ENCODE measurements around the gene HTR7. TPM values are rescaled to one million over a fixed set of nuclear protein-coding genes. Genes with fewer than 3 reads are reported as not detected.
"Not testable (repeated sequence)": the region's sequence is repeated elsewhere in the genome, so short reads cannot be mapped to it uniquely, and the experiment has no call there.

The HTR7 gene
- total RNA-seq, 2 experiments from 2014 or later, result not detected

GRCh38 chr10:90813594-90814365, 44.1 kb downstream of the HTR7 start:
- CTCF ChIA-PET, result no interaction called here
- H3K27ac Mint-ChIP-seq, result no peak overlapping the region
- DNase-seq, result no peak
- no peaks in the 10 kb centered on the region for H3K36me3 Mint-ChIP-seq
- ATAC-seq, result no peak
- no peaks in the 10 kb centered on the region for H3K4me1 Mint-ChIP-seq
- no peak overlapping the region for H3K4me3 Mint-ChIP-seq
- no peaks in the 10 kb centered on the region for H3K9me3 Mint-ChIP-seq (ENCODE audit: low read depth)
- peaks cover 7% of the 10 kb centered on the region for H3K27me3 Mint-ChIP-seq

GRCh38 chr10:90807106-90807505, 50.7 kb downstream of the HTR7 start:
- ATAC-seq; H3K4me3 Mint-ChIP-seq; H3K4me1 Mint-ChIP-seq; H3K27me3 Mint-ChIP-seq; H3K9me3 Mint-ChIP-seq (ENCODE audit: low read depth); H3K36me3 Mint-ChIP-seq; CTCF ChIA-PET; H3K27ac Mint-ChIP-seq; DNase-seq: not testable (repeated sequence)

DNA sequence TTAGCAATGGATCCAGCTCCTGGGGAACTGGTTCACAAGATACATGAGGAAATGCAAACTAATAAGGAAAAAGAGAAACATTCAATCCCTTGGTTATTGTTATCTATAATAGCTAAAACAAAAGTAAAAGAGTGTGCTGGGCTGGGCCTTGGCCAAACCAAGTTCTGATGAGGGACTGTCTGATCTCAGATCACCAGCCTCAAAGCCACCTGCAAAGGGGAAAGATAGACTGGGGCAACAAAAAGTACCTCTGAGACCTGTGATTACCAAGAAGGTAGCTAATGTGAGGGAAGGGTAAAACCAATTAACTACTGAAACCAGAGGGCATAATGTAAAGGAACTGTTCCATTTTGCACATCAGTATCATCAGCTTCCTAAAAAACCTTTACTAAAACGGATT, 51.2 kb downstream of the HTR7 start:
- ATAC-seq (no peak), DNase-seq (no peak)
- H3K27ac Mint-ChIP-seq, result no peak overlapping the region
- no peaks in the 10 kb centered on the region for H3K36me3 Mint-ChIP-seq
- no peaks in the 10 kb centered on the region for H3K4me1 Mint-ChIP-seq
- no peaks in the 10 kb centered on the region for H3K9me3 Mint-ChIP-seq (ENCODE audit: low read depth)
- peaks cover 6% of the 10 kb centered on the region for H3K27me3 Mint-ChIP-seq
- H3K4me3 Mint-ChIP-seq, result no peak overlapping the region
- CTCF ChIA-PET, result no interaction called here

DNA sequence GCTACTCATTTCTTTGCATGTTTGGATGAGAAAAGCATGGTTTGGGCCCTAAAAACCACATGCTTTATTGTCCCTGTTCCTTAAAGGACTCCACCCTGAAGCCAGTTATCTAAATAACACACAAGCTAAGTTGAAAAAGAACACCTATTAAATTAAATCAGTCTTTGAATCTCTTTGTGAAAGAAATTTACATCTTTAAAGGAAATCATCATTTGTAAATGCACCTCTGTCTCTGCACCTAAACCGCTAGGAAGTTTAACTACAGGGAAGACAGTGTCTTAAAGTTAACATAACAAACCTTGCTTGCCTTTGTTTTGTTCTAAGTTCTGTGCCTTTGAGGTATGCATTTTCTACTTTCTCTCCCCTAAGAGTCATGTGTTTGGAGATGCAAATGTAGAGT, 52.6 kb downstream of the HTR7 start:
- no peak overlapping the region for H3K27ac Mint-ChIP-seq
- H3K9me3 Mint-ChIP-seq (ENCODE audit: low read depth), result no peaks in the 10 kb centered on the region
- H3K4me1 Mint-ChIP-seq, result no peaks in the 10 kb centered on the region
- H3K36me3 Mint-ChIP-seq, result no peaks in the 10 kb centered on the region
- no peak overlapping the region for H3K4me3 Mint-ChIP-seq
- DNase-seq (no peak), ATAC-seq (no peak)
- peaks cover 14% of the 10 kb centered on the region for H3K27me3 Mint-ChIP-seq
- CTCF ChIA-PET, result no interaction called here

GRCh38 chr10:90804354-90804753, 53.5 kb downstream of the HTR7 start:
- Mint-ChIP-seq H3K27me3 (peaks cover 14% of the 10 kb centered on the region), H3K27ac (no peak overlapping the region), H3K9me3 (ENCODE audit: low read depth) (no peaks in the 10 kb centered on the region), H3K4me3 (no peak overlapping the region), H3K4me1 (no peaks in the 10 kb centered on the region), H3K36me3 (no peaks in the 10 kb centered on the region)
- ATAC-seq (no peak), DNase-seq (no peak)
- CTCF ChIA-PET, result no interaction called here

DNA sequence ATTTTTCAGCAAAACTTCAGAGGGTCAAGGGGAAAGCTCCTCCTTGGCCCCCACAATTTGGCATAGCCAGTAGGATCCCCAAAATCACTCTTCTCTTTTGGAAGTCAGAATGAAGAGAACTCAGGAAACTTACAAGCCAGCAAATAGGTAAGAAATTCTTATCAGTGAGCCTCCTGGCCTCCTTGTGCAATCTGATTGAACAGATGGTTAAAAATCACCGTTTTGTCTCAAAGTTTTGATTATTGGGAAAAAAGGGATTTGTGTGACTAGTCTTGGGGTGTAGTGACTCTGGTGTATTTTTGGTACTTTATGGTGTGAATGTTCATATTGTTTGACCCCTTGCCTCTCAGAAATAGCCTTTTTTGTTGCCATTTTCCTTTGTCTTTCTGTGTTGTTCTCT, 56.2 kb downstream of the HTR7 start:
- no peak overlapping the region for H3K27ac Mint-ChIP-seq
- H3K36me3 Mint-ChIP-seq, result no peaks in the 10 kb centered on the region
- peaks cover 23% of the 10 kb centered on the region for H3K27me3 Mint-ChIP-seq
- no peak for ATAC-seq
- H3K4me3 Mint-ChIP-seq, result no peak overlapping the region
- peaks cover 2% of the 10 kb centered on the region for H3K4me1 Mint-ChIP-seq
- CTCF ChIA-PET, result interaction anchor here (1.3 kb wide), 1 partner anchor 14 kb away, joined by 4 read pairs; no protein-coding TSS in a partner anchor
- DNase-seq, result no peak
- no peaks in the 10 kb centered on the region for H3K9me3 Mint-ChIP-seq (ENCODE audit: low read depth)

DNA sequence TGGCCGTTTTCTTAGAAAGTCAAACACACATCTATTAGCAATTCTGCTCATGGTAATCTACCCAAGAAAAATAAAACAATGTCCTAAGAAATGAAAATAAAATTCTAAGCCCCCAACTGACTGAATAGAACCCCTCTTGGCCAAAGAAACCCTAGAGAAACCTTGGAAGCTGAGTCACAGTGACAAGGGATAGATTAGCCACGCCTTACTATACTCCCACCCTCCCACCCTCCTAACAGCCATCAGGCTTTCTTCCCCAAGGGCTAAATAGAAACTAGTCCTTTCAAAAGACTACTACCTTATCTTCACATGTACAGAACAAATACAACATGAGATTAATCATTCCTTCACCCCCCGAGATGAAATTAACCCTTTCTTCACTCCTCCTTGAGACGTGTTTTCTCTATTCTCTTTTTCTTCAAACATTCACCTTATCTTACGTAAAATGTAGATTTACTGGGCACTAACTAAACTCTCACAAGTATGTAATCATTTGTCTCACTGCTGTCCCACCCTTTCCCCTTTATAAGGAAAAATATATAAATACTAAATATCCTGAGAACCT, 57.5 kb downstream of the HTR7 start:
- H3K27me3 Mint-ChIP-seq, result peaks cover 28% of the 10 kb centered on the region
- peaks cover 5% of the 10 kb centered on the region for H3K9me3 Mint-ChIP-seq (ENCODE audit: low read depth)
- H3K36me3 Mint-ChIP-seq, result no peaks in the 10 kb centered on the region
- DNase-seq (no peak), ATAC-seq (no peak)
- H3K27ac Mint-ChIP-seq, result no peak overlapping the region
- no peak overlapping the region for H3K4me3 Mint-ChIP-seq
- H3K4me1 Mint-ChIP-seq, result peaks cover 2% of the 10 kb centered on the region
- CTCF ChIA-PET, result interaction anchor here (1.3 kb wide), 1 partner anchor 12 kb away, joined by 4 read pairs; no protein-coding TSS in a partner anchor

- peaks cover 6% of the 10 kb centered on the region for H3K9me3 Mint-ChIP-seq (ENCODE audit: low read depth)
- DNase-seq (no peak), ATAC-seq (no peak)
- peaks cover 31% of the 10 kb centered on the region for H3K27me3 Mint-ChIP-seq
- no peak overlapping the region for H3K4me3 Mint-ChIP-seq
- peaks cover 2% of the 10 kb centered on the region for H3K4me1 Mint-ChIP-seq
- no peaks in the 10 kb centered on the region for H3K36me3 Mint-ChIP-seq
- CTCF ChIA-PET, result no interaction called here
- H3K27ac Mint-ChIP-seq, result no peak overlapping the region
Observed at GRCh38 chr10:90799172-90799571, 58.7 kb downstream of the HTR7 start.

DNA sequence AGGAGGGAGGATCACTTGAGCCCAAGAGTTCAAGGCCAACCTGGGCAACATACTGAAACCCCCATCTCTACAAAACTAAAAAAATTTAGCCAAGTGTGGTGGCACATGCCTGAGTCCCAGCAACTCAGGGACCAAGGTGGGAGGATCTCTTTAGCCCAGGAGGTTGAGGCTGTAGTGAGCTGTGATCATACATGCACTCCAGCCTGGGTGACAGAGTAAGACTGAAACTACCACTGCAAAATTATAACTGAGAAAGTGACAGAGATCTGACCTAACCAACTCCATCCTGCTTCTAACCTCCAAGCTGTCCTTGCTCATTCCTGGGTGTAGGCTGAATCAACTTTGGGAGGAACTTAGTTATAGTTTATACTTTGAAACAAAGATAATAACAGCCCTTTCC, 59.4 kb downstream of the HTR7 start:
- DNase-seq, result no peak
- Mint-ChIP-seq H3K27ac (no peak overlapping the region), H3K27me3 (peaks cover 31% of the 10 kb centered on the region), H3K4me1 (peaks cover 2% of the 10 kb centered on the region), H3K9me3 (ENCODE audit: low read depth) (peaks cover 6% of the 10 kb centered on the region), H3K36me3 (no peaks in the 10 kb centered on the region), H3K4me3 (no peak overlapping the region)
- ATAC-seq, result no peak
- CTCF ChIA-PET, result no interaction called here

GRCh38 chr10:90790422-90790821, 67.4 kb downstream of the HTR7 start:
- Mint-ChIP-seq H3K36me3 (no peaks in the 10 kb centered on the region), H3K4me1 (peaks cover 4% of the 10 kb centered on the region), H3K27me3 (peaks cover 38% of the 10 kb centered on the region), H3K27ac (no peak overlapping the region), H3K4me3 (no peak overlapping the region), H3K9me3 (ENCODE audit: low read depth) (peaks cover 2% of the 10 kb centered on the region)
- no peak for DNase-seq
- no peak for ATAC-seq
- CTCF ChIA-PET, result no interaction called here

GRCh38 chr10:90788968-90789367, 68.9 kb downstream of the HTR7 start:
- H3K27ac Mint-ChIP-seq, result no peak overlapping the region
- CTCF ChIA-PET, result interaction anchor here (1.2 kb wide), 1 partner anchor 102 kb away, joined by 3 read pairs; no protein-coding TSS in a partner anchor
- no peak overlapping the region for H3K4me3 Mint-ChIP-seq
- no peaks in the 10 kb centered on the region for H3K36me3 Mint-ChIP-seq
- DNase-seq, result no peak
- peaks cover 4% of the 10 kb centered on the region for H3K4me1 Mint-ChIP-seq
- no peak for ATAC-seq
- H3K9me3 Mint-ChIP-seq (ENCODE audit: low read depth), result no peaks in the 10 kb centered on the region
- peaks cover 36% of the 10 kb centered on the region for H3K27me3 Mint-ChIP-seq

- CTCF ChIA-PET, result interaction anchor here (1.2 to 1.6 kb wide), 3 partner anchors 13 to 103 kb away, joined by 3 to 4 read pairs (median 3); no protein-coding TSS in a partner anchor
- Mint-ChIP-seq H3K27ac (no peak overlapping the region), H3K27me3 (peaks cover 38% of the 10 kb centered on the region), H3K9me3 (ENCODE audit: low read depth) (no peaks in the 10 kb centered on the region), H3K4me3 (no peak overlapping the region), H3K4me1 (peaks cover 4% of the 10 kb centered on the region), H3K36me3 (no peaks in the 10 kb centered on the region)
- DNase-seq, result no peak
- no peak for ATAC-seq
Observed at GRCh38 chr10:90788199-90788491, 69.7 kb downstream of the HTR7 start.

GRCh38 chr10:90787393-90788198, 70.2 kb downstream of the HTR7 start:
- no peak for ATAC-seq
- Mint-ChIP-seq H3K4me1 (peaks cover 4% of the 10 kb centered on the region), H3K9me3 (ENCODE audit: low read depth) (no peaks in the 10 kb centered on the region), H3K27ac (no peak overlapping the region), H3K36me3 (no peaks in the 10 kb centered on the region), H3K4me3 (no peak overlapping the region), H3K27me3 (peaks cover 37% of the 10 kb centered on the region)
- CTCF ChIA-PET, result interaction anchor here (0.8 to 1.6 kb wide), 3 partner anchors 13 to 97 kb away, joined by 3 to 4 read pairs (median 3); no protein-coding TSS in a partner anchor
- DNase-seq, result no peak

- no peaks in the 10 kb centered on the region for H3K36me3 Mint-ChIP-seq
- no peak overlapping the region for H3K27ac Mint-ChIP-seq
- CTCF ChIA-PET, result no interaction called here
- H3K4me3 Mint-ChIP-seq, result no peak overlapping the region
- ATAC-seq (no peak), DNase-seq (no peak)
- H3K9me3 Mint-ChIP-seq (ENCODE audit: low read depth), result no peaks in the 10 kb centered on the region
- H3K27me3 Mint-ChIP-seq, result peaks cover 27% of the 10 kb centered on the region
- H3K4me1 Mint-ChIP-seq, result peaks cover 4% of the 10 kb centered on the region
Observed at GRCh38 chr10:90785782-90786181, 72.1 kb downstream of the HTR7 start.
